SU-DHL-6 (cell line): ENCODE data around the gene IGF2.

ENCODE experiments used
- H2AFZ ChIP-seq: fragments of 200-600 bp; sonication (generic); 2 replicates; pipeline ENCODE4 v1.6.1; 2014; ENCODE audit warnings: low read depth, mild to moderate bottlenecking, moderate library complexity, mixed read lengths, antibody characterized with exemption, low read length; ENCODE audit not compliant: severe bottlenecking
- H3F3A ChIP-seq: fragments of 200-600 bp; shearing (Covaris generic); 2 replicates; pipeline ENCODE4 v1.6.0; 2016; ENCODE audit warnings: antibody characterized with exemption, mild to moderate bottlenecking; ENCODE audit not compliant: insufficient read depth
- H3K27ac ChIP-seq: fragments of 200-600 bp; sonication (generic); 2 replicates; pipeline ENCODE4 v1.5.1; 2016; ENCODE audit warnings: low read depth, mild to moderate bottlenecking, low read length, moderate library complexity, mixed read lengths
- H3K27me3 ChIP-seq: fragments of 200-600 bp; sonication (generic), shearing (Covaris generic); 2 replicates; pipeline ENCODE4 v1.6.0; 2014; ENCODE audit warnings: mild to moderate bottlenecking, low read length
- H3K36me3 ChIP-seq: fragments of 200-600 bp; sonication (generic); 2 replicates; pipeline ENCODE4 v1.6.1; 2014; ENCODE audit warnings: mild to moderate bottlenecking, low read length, mixed read lengths
- H3K4me2 ChIP-seq: fragments of 300-600, 200-600 bp; shearing (Covaris generic), sonication (generic); 2 replicates; pipeline ENCODE4 v1.6.0; 2014; ENCODE audit warnings: low read length, low read depth, mild to moderate bottlenecking; ENCODE audit not compliant: poor library complexity, severe bottlenecking
- H3K4me3 ChIP-seq: fragments of 200-600 bp; sonication (generic); 2 replicates; pipeline ENCODE4 v1.5.1; 2014; ENCODE audit warnings: antibody characterized with exemption, low read length, mild to moderate bottlenecking, mixed read lengths; ENCODE audit not compliant: insufficient read depth, poor library complexity, severe bottlenecking
- H3K79me2 ChIP-seq: fragments of 200-600 bp; sonication (generic); 2 replicates; pipeline ENCODE4 v1.6.1; 2014; ENCODE audit warnings: mild to moderate bottlenecking, low read length, moderate library complexity; ENCODE audit not compliant: insufficient read depth
- H3K9ac ChIP-seq: fragments of 200-600 bp; sonication (generic); 2 replicates; pipeline ENCODE4 v1.7.0; 2014; ENCODE audit warnings: mild to moderate bottlenecking, low read length
- H3K9me2 ChIP-seq: fragments of 200-600 bp; sonication (generic); replicated peaks from 2 replicates; pipeline ENCODE4 v1.6.1; 2014; ENCODE audit warnings: low read length; ENCODE audit not compliant: insufficient read depth
- H3K9me3 ChIP-seq: fragments of 200-600 bp; sonication (generic); 2 replicates; pipeline ENCODE4 v1.6.1; 2014; ENCODE audit warnings: low read length, mixed read lengths; ENCODE audit not compliant: insufficient read depth
- H4K20me1 ChIP-seq: fragments of 200-600 bp; sonication (generic); 2 replicates; pipeline ENCODE4 v1.6.1; 2014; ENCODE audit warnings: low read depth, mild to moderate bottlenecking, antibody characterized with exemption, low read length, moderate library complexity, mixed read lengths
- EZH2phosphoT487 ChIP-seq: fragments of 200-600 bp; sonication (generic), shearing (Covaris generic); conservative IDR thresholded peaks from 2 replicates; pipeline ENCODE4 v1.6.1; 2018; ENCODE audit warnings: mild to moderate bottlenecking, antibody characterized with exemption, low read length, moderate library complexity, mixed read lengths
- TF ChIP-seq, protein P1 (sequence below): fragments of 200-600 bp; sonication (generic); IDR thresholded peaks from one replicate; pipeline ENCODE4 v1.5.1; 2017; ENCODE audit warnings: antibody characterized with exemption, mild to moderate bottlenecking, low read length, moderate library complexity; ENCODE audit not compliant: insufficient read depth, poor library complexity, severe bottlenecking

Gene IGF2

DNA sequence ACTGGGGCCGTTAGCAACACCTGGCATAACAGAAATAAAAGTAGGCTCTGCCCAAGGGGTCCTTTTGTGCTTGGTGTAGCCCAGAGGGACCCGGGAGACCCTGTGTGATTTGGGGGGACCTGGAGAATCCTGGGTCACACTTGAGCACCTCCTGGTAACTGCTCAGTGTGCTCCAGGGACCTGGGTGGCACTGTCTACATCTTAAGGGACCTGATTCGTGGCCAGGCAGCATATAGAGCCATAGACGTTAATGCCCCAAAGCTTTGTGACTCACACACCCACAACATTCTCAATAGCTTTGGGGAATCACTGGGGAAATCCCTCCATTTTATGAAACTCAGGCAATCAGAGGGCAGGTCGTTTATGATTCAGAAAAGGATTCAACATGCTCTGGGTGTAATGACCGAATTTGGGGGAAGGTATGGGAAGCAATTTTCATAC is 3.6 kb upstream of the IGF2 start:
- no peaks in the 10 kb centered on the region for H3F3A ChIP-seq
- H4K20me1 ChIP-seq, result no peaks in the 10 kb centered on the region
- no peak overlapping the region for H3K4me2 ChIP-seq
- no peaks in the 10 kb centered on the region for H3K9me3 ChIP-seq
- H3K27ac ChIP-seq, result no peak overlapping the region
- no peaks in the 10 kb centered on the region for H3K9me2 ChIP-seq
- no peaks in the 10 kb centered on the region for H3K79me2 ChIP-seq
- H3K27me3 ChIP-seq, result no peaks in the 10 kb centered on the region
- no peaks in the 10 kb centered on the region for H3K36me3 ChIP-seq
- TF ChIP-seq EZH2phosphoT487, result no peak
- TF ChIP-seq, protein P1, sequence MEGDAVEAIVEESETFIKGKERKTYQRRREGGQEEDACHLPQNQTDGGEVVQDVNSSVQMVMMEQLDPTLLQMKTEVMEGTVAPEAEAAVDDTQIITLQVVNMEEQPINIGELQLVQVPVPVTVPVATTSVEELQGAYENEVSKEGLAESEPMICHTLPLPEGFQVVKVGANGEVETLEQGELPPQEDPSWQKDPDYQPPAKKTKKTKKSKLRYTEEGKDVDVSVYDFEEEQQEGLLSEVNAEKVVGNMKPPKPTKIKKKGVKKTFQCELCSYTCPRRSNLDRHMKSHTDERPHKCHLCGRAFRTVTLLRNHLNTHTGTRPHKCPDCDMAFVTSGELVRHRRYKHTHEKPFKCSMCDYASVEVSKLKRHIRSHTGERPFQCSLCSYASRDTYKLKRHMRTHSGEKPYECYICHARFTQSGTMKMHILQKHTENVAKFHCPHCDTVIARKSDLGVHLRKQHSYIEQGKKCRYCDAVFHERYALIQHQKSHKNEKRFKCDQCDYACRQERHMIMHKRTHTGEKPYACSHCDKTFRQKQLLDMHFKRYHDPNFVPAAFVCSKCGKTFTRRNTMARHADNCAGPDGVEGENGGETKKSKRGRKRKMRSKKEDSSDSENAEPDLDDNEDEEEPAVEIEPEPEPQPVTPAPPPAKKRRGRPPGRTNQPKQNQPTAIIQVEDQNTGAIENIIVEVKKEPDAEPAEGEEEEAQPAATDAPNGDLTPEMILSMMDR, result no peak
- no peak overlapping the region for H2AFZ ChIP-seq
- no peak overlapping the region for H3K4me3 ChIP-seq
- H3K9ac ChIP-seq, result no peak overlapping the region

GRCh38 chr11:2142300-2142759 is 3.1 kb upstream of the IGF2 start:
- H3K4me3 ChIP-seq, result no peak overlapping the region
- no peaks in the 10 kb centered on the region for H3K9me2 ChIP-seq
- no peak overlapping the region for H3K4me2 ChIP-seq
- H4K20me1 ChIP-seq, result no peaks in the 10 kb centered on the region
- no peaks in the 10 kb centered on the region for H3K9me3 ChIP-seq
- H3K79me2 ChIP-seq, result no peaks in the 10 kb centered on the region
- H3K36me3 ChIP-seq, result no peaks in the 10 kb centered on the region
- H3F3A ChIP-seq, result no peaks in the 10 kb centered on the region
- TF ChIP-seq, protein P1, result no peak
- TF ChIP-seq EZH2phosphoT487, result no peak
- H3K27ac ChIP-seq, result no peak overlapping the region
- no peak overlapping the region for H3K9ac ChIP-seq
- H2AFZ ChIP-seq, result no peak overlapping the region
- H3K27me3 ChIP-seq, result no peaks in the 10 kb centered on the region

GRCh38 chr11:2140411-2141400 is 1.5 kb upstream of the IGF2 start:
- TF ChIP-seq, protein P1, result no peak
- TF ChIP-seq EZH2phosphoT487, result no peak
- Histone ChIP-seq H3K27me3 (no peaks in the 10 kb centered on the region), H3K36me3 (no peaks in the 10 kb centered on the region), H3K9ac (no peak overlapping the region), H3K79me2 (no peaks in the 10 kb centered on the region), H2AFZ (no peak overlapping the region), H3K4me2 (no peak overlapping the region), H3K9me3 (no peaks in the 10 kb centered on the region), H3K4me3 (no peak overlapping the region), H3K27ac (no peak overlapping the region), H4K20me1 (no peaks in the 10 kb centered on the region), H3K9me2 (no peaks in the 10 kb centered on the region), H3F3A (no peaks in the 10 kb centered on the region)
